ENCODE results near the gene FAM237B. TPM values are rescaled to one million over a fixed set of nuclear protein-coding genes. Genes with fewer than 3 reads are reported as not detected.

The FAM237B gene
- total RNA-seq, 2 experiments from 2014 or later, result not detected

DNA sequence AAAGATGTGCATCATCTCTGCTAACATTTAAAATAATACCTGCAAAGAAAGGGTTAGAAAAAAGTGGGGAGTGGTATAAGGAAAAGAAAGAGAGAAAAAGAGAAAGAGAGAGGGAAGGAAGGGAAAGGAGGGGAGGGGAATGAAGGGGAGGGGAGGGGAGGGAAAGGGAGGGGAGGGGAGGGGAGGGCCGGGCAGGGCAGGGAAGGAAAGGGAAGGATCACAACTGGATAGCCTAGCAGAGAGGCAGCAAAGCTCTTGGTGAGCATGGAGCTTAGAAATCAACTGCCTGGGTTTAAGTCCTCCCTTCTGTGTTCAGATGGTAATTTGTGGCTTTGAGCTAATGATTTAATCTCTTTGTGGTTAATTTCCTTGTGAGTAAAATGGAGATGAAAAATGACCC lies 5.4 kb upstream of the FAM237B start:
- no peak for DNase-seq
- CTCF ChIA-PET, result no interaction called here

DNA sequence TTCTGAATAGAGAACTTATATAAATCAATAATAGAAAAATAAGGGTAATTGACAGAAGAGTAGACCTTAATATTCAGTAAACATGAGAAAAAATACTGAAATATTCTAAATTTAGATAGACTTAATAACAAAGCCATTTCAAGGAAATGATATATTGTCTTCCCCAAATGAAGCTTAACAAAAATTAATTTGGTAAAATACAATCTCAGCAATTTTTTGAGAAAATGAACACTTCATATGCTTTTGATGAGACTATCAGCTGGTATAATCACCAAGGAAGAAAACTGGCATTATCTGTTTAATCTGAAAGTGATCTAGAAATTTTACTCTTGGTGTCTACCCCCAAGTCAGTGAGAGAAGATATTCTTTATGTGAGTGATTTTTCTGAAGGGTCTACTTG lies 1.7 kb upstream of the FAM237B start:
- Mint-ChIP-seq H3K27me3 (ENCODE audit: low read depth) (peaks cover 40% of the 10 kb centered on the region), H3K4me3 (no peak overlapping the region), H3K4me1 (ENCODE audit: low read depth) (peaks cover 12% of the 10 kb centered on the region), H3K36me3 (ENCODE audit: low read depth) (no peaks in the 10 kb centered on the region), H3K27ac (no peak overlapping the region), H3K9me3 (no peaks in the 10 kb centered on the region)
- intact Hi-C loops (cut with micrococcal nuclease), result no loop called here
- CTCF ChIA-PET, result interaction anchor here (0.6 kb wide), 1 partner anchor 105 kb away, joined by 3 read pairs; no protein-coding TSS in a partner anchor
- DNase-seq, result no peak

More for the DNA sequence above, 5.4 kb upstream of the FAM237B start:
- Mint-ChIP-seq H3K36me3 (ENCODE audit: low read depth) (no peaks in the 10 kb centered on the region), H3K27ac (no peak overlapping the region), H3K27me3 (ENCODE audit: low read depth) (peaks cover 19% of the 10 kb centered on the region), H3K4me3 (no peak overlapping the region), H3K9me3 (no peaks in the 10 kb centered on the region), H3K4me1 (ENCODE audit: low read depth) (peaks cover 1% of the 10 kb centered on the region)
- intact Hi-C loops (cut with micrococcal nuclease), result no loop called here

DNA sequence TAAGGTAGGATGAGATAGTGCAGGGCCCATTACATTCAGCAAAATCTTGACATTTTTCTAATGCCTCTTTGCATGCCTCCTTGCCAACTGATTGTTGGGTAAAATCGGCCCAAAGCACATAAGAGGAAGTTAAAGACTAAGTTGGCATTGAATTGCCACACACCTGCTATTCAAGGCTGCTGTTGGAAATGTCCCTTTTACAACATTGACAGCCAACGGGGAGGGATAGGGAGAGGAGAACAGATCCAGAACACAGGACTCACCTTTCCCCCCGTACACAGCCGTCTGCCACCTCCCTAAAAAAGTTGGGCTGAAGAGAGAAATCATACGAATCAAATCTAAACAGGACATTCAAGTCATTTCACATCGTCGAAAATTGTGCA lies 695 bp downstream of the FAM237B start:
- intact Hi-C loops (cut with micrococcal nuclease), result no loop called here
- Mint-ChIP-seq H3K36me3 (ENCODE audit: low read depth) (no peaks in the 10 kb centered on the region), H3K4me1 (ENCODE audit: low read depth) (peaks cover 12% of the 10 kb centered on the region), H3K27me3 (ENCODE audit: low read depth) (peaks cover 44% of the 10 kb centered on the region), H3K4me3 (peak overlapping the region; percentile 20), H3K27ac (no peak overlapping the region), H3K9me3 (no peaks in the 10 kb centered on the region)
- CTCF ChIA-PET, result interaction anchor here (1.4 kb wide), 1 partner anchor 106 kb away, joined by 4 read pairs; no protein-coding TSS in a partner anchor
- no peak for DNase-seq

DNA sequence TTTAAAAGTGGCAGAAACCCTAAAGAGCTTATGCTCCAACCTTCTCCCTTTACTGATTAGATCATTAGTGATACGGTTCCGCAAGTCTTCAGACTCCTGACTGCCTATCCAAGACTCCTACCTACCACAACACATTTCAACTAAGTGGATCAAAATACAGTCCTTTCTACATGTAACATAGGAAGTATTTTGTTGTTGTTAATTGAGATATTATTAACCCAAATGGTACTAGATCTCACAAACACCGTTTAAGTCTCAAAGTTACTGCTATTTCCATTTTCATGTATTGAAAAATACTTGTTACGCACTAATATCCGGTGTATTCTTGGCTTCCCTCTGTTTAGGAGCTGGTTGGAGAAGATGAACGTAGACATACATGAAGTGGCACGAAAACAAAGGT lies 1.1 kb downstream of the FAM237B start:
- no peak overlapping the region for H3K27ac Mint-ChIP-seq
- intact Hi-C loops (cut with micrococcal nuclease), result no loop called here
- H3K27me3 Mint-ChIP-seq (ENCODE audit: low read depth), result peaks cover 48% of the 10 kb centered on the region
- no peaks in the 10 kb centered on the region for H3K9me3 Mint-ChIP-seq
- peaks cover 12% of the 10 kb centered on the region for H3K4me1 Mint-ChIP-seq (ENCODE audit: low read depth)
- no peaks in the 10 kb centered on the region for H3K36me3 Mint-ChIP-seq (ENCODE audit: low read depth)
- DNase-seq, result no peak
- CTCF ChIA-PET, result no interaction called here
- no peak overlapping the region for H3K4me3 Mint-ChIP-seq

DNA sequence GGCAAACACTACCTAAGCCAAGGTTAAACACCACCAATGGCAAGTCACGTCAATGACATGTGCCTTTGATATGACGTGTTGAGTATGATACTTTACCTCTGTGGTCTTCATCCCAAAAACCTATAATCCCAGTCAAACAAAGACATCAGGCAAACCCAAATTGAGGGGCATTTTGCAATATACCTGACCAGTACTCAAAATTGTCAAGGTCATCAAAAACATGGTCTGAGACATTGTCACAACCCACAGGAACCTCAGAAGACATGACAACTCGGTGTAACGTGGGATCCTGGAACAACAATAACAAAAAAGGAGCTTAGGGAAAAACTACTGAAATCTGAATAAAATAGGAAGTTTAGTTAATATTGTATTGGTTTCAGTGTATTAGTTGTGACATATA lies 7.2 kb downstream of the FAM237B start:
- intact Hi-C loops (cut with micrococcal nuclease), result no loop called here
- CTCF ChIA-PET, result interaction anchor here (1.9 to 5.8 kb wide), 2 partner anchors 106 to 114 kb away, joined by 4 to 37 read pairs; no protein-coding TSS in a partner anchor
- DNase-seq, result no peak
- H3K27ac Mint-ChIP-seq, result no peak overlapping the region
- H3K27me3 Mint-ChIP-seq (ENCODE audit: low read depth), result peaks cover 17% of the 10 kb centered on the region
- no peaks in the 10 kb centered on the region for H3K36me3 Mint-ChIP-seq (ENCODE audit: low read depth)
- no peaks in the 10 kb centered on the region for H3K9me3 Mint-ChIP-seq
- no peak overlapping the region for H3K4me3 Mint-ChIP-seq
- no peaks in the 10 kb centered on the region for H3K4me1 Mint-ChIP-seq (ENCODE audit: low read depth)

DNA sequence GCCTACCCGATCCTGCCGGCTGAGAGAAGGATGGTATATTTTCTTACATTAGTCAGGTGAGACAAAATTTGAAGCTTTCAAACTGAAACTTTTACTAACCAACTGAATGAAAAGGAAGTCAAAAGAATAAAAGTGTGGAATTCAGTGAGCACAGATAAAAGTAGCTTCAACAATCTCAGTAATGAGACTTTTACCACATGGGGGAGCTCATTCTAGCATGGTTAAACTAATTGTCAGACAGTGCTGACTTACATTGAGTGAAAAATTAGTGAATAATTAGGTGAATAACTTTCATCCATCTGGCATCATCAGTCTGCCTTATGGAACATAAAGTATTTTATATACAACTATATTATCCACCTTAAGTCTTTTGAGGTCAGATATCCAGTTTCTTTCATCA lies 8.4 kb downstream of the FAM237B start:
- H3K27ac Mint-ChIP-seq, result no peak overlapping the region
- intact Hi-C loops (cut with micrococcal nuclease), result loop anchor here (1.0 kb wide), 2 partner anchors 101 to 115 kb away; no protein-coding TSS in a partner anchor

DNA sequence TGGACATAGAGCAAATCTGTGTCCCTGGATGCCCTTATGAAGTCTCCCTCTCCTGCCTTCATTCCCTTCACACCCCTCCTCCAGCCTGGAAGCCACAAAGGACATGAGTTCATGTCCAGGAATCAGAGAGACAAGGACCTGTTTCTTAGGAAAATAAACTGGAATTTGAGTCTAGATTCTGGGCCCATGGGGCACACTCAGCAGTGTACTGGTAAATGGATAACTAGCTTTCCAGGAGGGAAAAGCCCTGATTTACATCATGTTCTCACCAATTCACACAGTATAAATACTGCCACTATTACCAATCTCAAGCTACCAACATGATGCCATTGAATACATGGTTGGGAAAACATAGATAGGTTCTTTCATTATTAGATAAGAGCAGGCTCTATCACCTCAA lies 9.9 kb downstream of the FAM237B start:
- H3K4me3 Mint-ChIP-seq, result no peak overlapping the region
- intact Hi-C loops (cut with micrococcal nuclease), result no loop called here
- peaks cover 10% of the 10 kb centered on the region for H3K27me3 Mint-ChIP-seq (ENCODE audit: low read depth)
- no peak overlapping the region for H3K27ac Mint-ChIP-seq
- H3K9me3 Mint-ChIP-seq, result no peaks in the 10 kb centered on the region
- no peaks in the 10 kb centered on the region for H3K36me3 Mint-ChIP-seq (ENCODE audit: low read depth)
- H3K4me1 Mint-ChIP-seq (ENCODE audit: low read depth), result no peaks in the 10 kb centered on the region
- CTCF ChIA-PET, result interaction anchor here (0.5 to 5.8 kb wide), 2 partner anchors 33 to 117 kb away, joined by 5 to 37 read pairs; no protein-coding TSS in a partner anchor
- no peak for DNase-seq

More for the DNA sequence above, 8.4 kb downstream of the FAM237B start:
- Mint-ChIP-seq H3K4me3 (no peak overlapping the region), H3K36me3 (ENCODE audit: low read depth) (no peaks in the 10 kb centered on the region), H3K4me1 (ENCODE audit: low read depth) (no peaks in the 10 kb centered on the region), H3K9me3 (no peaks in the 10 kb centered on the region), H3K27me3 (ENCODE audit: low read depth) (peaks cover 15% of the 10 kb centered on the region)
- CTCF ChIA-PET, result interaction anchor here (1.0 to 5.8 kb wide), 4 partner anchors 49 to 122 kb away, joined by 3 to 37 read pairs (median 4); no protein-coding TSS in a partner anchor
- DNase-seq, result no peak

DNA sequence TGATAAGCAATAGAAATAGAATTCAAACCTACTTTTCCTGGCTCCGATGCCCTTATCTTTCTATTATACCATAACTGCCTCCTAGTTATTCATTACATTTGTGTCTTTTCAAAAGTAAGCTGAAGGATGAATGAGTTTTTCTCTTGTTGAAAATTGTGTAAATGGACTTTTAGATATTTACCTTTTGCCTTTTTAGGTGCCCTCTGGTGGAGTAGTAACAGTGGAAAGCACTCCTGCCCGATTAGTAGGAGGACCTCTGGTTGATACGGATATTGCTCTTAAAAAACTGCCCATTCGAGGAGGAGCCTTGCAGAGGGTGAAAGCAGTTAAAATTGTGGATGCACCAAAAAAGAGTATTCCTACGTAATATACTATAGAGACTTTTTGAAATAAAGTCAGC lies 11.2 kb downstream of the FAM237B start:
- DNase-seq, result no peak
- CTCF ChIA-PET, result interaction anchor here (1.6 to 5.8 kb wide), 2 partner anchors 36 to 118 kb away, joined by 3 to 37 read pairs; no protein-coding TSS in a partner anchor
- Mint-ChIP-seq H3K4me1 (ENCODE audit: low read depth) (no peaks in the 10 kb centered on the region), H3K9me3 (no peaks in the 10 kb centered on the region), H3K36me3 (ENCODE audit: low read depth) (no peaks in the 10 kb centered on the region), H3K4me3 (no peak overlapping the region), H3K27ac (no peak overlapping the region), H3K27me3 (ENCODE audit: low read depth) (peaks cover 5% of the 10 kb centered on the region)
- intact Hi-C loops (cut with micrococcal nuclease), result no loop called here

DNA sequence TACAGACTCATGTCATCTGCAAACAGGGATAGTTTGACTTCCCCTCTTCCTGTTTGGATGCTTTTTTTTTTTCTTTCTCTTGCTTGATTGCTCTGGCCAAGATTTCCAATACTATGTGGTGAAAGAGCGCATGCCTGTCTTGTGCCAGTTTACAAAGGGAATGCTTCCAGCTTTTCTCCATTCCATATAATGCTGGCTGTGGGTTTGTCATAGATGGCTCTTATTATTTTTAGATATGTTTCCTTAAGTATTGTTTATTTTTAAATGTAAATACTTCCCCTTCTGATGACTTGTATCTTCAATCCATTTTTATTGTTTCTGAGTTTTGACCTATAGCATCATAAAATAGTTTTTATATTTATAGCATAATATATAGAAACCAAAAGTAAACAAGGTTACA lies 17.9 kb downstream of the FAM237B start:
- no peaks in the 10 kb centered on the region for H3K4me1 Mint-ChIP-seq (ENCODE audit: low read depth)
- H3K27me3 Mint-ChIP-seq (ENCODE audit: low read depth), result peaks cover 2% of the 10 kb centered on the region
- intact Hi-C loops (cut with micrococcal nuclease), result no loop called here
- H3K4me3 Mint-ChIP-seq, result no peak overlapping the region
- H3K9me3 Mint-ChIP-seq, result no peaks in the 10 kb centered on the region
- no peak overlapping the region for H3K27ac Mint-ChIP-seq
- H3K36me3 Mint-ChIP-seq (ENCODE audit: low read depth), result no peaks in the 10 kb centered on the region
- CTCF ChIA-PET, result interaction anchor here (1.2 kb wide), 1 partner anchor 11 kb away, joined by 3 read pairs; no protein-coding TSS in a partner anchor
- DNase-seq, result no peak

DNA sequence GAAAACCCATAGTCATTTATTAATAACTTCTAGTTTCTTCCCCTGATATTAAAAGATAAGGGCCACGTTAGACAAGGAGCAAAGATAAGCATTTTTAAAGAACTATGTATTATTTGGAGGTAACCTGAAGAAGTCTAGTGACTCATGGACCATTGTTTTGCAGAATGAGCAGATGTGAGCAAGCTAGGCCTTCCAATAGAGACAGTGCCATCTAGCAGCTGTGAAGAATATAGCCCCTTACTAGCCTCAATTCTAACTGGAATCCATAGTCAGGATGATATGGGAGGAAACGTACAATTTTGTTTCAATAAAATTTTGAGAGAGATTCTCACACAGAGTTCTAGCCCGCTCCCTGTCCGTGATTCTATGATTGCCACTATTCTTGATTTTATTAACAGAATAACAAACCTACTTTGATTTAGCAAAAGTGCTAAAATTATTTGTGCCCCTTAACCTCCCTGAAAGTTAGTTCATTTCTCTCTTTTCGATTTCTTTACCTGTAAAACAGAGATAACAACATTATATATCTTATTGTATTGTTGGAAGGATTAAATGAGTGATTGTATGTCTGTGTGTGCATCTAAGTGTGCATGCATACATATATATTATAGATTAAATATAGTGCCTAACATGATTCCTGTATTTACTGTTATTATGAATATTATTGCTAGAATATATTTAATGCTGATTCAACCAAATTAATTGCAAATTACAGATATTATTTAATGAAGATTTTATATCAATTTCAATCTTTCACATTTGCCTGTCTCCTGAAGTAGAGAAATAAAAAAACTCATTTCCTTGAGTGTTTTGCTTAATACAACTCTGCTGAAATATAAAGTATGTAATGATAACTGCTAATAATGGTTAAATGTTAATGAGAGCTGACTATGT lies 22.7 kb downstream of the FAM237B start:
- intact Hi-C loops (cut with micrococcal nuclease), result loop anchor here (1.0 to 5.0 kb wide), 3 partner anchors 36 to 144 kb away; partner anchors contain the start of gene STEAP1
- Mint-ChIP-seq H3K4me3 (no peak overlapping the region), H3K36me3 (ENCODE audit: low read depth) (no peaks in the 10 kb centered on the region), H3K9me3 (no peaks in the 10 kb centered on the region), H3K27ac (no peak overlapping the region), H3K4me1 (ENCODE audit: low read depth) (no peaks in the 10 kb centered on the region), H3K27me3 (ENCODE audit: low read depth) (peaks cover 2% of the 10 kb centered on the region)
- CTCF ChIA-PET, result interaction anchor here (0.6 to 1.6 kb wide), 4 partner anchors 18 to 130 kb away, joined by 3 to 5 read pairs (median 4); no protein-coding TSS in a partner anchor
- no peak for DNase-seq

DNA sequence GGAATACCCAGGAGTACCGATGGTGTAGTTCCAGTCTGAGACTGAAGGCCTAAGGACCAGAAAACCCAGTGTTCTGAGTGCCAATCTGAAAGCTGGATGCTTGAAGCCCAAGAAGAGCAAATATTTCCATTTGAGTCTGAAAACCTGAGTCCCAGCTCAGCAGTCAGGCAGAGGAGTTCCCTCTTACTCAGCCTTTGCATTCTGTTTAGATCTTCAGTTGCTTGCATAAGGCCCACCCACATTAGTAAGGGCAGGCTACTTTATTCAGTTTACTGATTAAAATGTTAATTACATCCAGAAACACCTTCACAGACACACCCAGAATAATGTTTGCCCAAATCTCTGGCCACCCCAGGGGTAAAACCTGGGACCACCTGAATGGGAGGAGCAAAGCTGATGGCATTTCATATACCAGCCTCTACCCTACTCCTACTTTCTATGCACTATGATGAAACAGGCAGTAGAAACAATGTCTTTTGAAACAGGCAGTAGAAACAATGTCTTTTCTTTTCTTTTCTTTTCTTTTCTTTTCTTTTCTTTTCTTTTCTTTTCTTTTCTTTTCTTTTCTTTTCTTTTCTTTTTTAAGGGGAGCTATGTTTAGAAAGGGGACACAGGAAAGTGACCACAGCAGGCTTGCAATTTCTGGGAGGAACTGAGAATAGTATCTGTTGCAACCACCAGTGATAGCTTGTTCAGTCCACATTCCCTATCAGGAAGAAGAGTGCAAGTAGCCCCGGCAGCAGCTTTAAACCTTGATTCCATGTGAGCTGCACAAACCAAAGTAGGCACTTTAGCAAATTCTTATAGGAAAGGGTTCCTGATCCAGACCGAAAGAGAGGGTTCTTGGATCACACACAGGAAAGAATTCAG lies 30.6 kb downstream of the FAM237B start:
- H3K4me3 Mint-ChIP-seq, result no peak overlapping the region
- peaks cover 5% of the 10 kb centered on the region for H3K27me3 Mint-ChIP-seq (ENCODE audit: low read depth)
- intact Hi-C loops (cut with micrococcal nuclease), result no loop called here
- CTCF ChIA-PET, result no interaction called here
- peaks cover 6% of the 10 kb centered on the region for H3K9me3 Mint-ChIP-seq
- no peaks in the 10 kb centered on the region for H3K36me3 Mint-ChIP-seq (ENCODE audit: low read depth)
- H3K4me1 Mint-ChIP-seq (ENCODE audit: low read depth), result no peaks in the 10 kb centered on the region
- no peak for DNase-seq
- H3K27ac Mint-ChIP-seq, result no peak overlapping the region

DNA sequence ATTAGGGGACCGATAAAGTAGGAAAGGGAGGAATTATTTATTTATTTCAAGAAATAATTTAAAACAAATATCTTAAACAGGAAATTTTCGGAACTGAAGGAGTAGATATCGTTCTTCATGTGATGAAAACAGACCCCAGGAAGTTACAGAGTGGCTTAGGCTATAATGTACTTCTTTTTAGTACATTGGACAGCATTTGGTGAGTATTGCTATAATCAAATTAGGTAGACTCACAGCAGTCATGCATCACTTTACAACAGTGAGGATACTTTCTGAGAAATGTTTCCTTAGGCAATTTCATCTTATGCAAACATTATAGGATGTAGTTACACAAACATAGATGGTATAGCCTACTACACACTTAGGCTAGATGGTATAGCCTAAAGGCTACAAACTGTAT lies 33.0 kb downstream of the FAM237B start:
- no peak overlapping the region for H3K4me3 Mint-ChIP-seq

More for the DNA sequence above, 33.0 kb downstream of the FAM237B start:
- Mint-ChIP-seq H3K4me1 (ENCODE audit: low read depth) (no peaks in the 10 kb centered on the region), H3K9me3 (peaks cover 6% of the 10 kb centered on the region), H3K27ac (no peak overlapping the region), H3K27me3 (ENCODE audit: low read depth) (peaks cover 5% of the 10 kb centered on the region), H3K36me3 (ENCODE audit: low read depth) (no peaks in the 10 kb centered on the region)
- CTCF ChIA-PET, result no interaction called here
- intact Hi-C loops (cut with micrococcal nuclease), result no loop called here
- no peak for DNase-seq

Data from activated naive CD4-positive, alpha-beta T cell treated with anti-CD3 and anti-CD28 coated beads for 36 hours (primary cell).